ELR (cell line): ENCODE measurements around the gene MCEE.
A peak's percentile ranks its signal among the peaks of the same experiment; 100 is the strongest.
"Not testable (repeated sequence)": the region's sequence is repeated elsewhere in the genome, so short reads cannot be mapped to it uniquely, and the experiment has no call there.

Experiments
- DNase-seq: peaks from one replicate; pipeline ENCODE4 v3.0.0-alpha.2; 2015; ENCODE audit warnings: low read depth

The MCEE gene

DNA sequence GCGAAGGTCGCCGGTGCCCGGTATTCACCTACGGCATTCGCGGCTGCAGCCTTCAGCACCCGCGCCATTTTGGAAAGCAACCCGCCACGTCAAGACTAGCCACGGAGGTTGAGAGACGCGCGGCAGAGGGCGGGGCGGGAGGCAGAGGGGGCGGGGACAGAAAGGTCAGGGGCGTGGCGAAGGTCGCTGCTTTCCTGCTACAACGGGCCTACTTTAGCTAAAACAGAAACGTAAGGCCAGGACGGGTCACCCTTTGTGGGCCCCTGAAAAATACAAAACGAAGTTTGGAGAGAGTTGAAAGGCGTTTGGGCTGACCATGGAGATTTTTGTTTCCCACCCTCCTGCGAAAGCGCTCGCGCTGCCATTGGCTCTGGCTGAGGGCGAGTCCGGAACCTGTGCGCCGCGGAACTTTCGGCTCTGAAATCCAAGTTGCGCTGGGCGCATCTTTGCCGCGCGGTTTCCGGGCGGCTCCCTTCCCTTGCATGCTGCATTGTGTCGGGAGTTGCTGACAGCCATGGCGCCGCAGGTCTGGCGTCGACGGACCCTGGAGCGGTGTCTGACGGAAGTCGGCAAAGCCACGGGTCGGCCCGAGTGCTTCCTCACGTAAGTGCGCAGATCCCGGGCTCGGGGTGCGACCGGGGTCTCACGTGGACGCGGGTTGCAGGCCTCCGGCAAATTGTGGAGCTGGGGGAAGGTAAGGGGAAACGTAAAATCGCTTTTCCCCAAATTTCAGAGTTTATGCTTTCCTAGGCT, at the start of gene MCEE, which contains the start of gene MPHOSPH10:
MCEE (minus strand) TSS at position 78 of the 753 bp plus-strand sequence; CDS start at position 68, 10 bp downstream.
MPHOSPH10 (plus strand) TSS at position 483 of the 753 bp plus-strand sequence; CDS start at position 515, 32 bp downstream.
- DNase-seq: peak; percentile 93

DNA sequence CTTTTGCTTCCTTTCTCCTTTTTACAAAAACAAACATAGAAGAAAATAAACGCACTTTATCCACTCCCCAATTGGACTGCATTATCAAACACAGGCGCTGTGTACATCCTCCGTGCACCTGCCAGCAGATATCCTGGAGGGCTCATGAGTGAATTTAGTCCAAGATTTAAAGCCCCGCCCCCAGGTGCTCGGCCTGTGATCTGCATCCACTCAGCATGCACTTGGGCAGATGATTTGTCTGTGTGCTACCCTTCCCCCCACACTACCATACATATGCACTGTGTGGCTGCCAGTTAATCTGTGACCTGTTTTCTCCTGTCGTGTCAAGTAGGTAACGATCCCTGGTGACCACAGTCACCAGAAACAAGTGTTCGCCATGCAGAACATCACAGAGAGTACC, 48.8 kb upstream of the MCEE start:
- DNase-seq: not testable (repeated sequence)

DNA sequence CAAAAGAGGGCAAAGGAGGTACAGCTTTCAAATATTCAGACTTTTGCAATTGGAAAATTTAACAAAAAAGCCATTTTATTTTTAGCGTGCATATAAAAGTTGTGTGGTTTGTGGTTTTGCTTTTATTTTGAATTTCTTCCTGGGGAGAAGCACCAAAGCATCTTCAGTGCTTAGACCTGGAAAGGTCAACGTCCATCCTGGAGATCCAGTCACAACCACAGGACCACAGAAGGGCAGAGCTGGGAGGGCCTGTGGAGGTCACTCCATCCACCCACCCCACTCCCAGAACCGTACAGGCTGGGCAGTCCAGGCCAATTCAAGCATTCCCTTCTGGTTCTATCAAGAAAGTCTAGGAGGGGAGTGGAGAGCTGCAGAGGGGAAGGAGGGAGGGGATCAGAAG, 44.2 kb upstream of the MCEE start:
- no peak for DNase-seq

DNA sequence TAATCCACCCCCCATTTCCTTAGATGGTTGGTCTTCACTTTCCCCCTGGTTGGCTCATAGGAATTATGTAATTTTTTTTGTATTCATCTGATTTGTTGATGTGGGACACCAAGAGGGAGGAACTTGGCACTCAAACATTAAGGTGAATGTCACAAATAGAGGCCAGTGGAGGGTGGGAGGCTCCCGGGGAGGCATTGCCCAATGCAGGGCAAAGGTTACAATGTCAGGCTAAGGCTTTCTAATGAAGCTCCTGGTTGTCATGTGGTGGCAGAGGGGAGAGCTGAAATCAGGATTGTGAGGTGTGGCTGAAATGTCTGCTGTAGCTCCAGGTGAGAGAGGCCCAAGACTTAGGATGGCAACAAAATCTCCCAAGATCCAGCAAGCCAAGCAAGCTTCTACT, 43.1 kb upstream of the MCEE start:
- DNase-seq: no peak

DNA sequence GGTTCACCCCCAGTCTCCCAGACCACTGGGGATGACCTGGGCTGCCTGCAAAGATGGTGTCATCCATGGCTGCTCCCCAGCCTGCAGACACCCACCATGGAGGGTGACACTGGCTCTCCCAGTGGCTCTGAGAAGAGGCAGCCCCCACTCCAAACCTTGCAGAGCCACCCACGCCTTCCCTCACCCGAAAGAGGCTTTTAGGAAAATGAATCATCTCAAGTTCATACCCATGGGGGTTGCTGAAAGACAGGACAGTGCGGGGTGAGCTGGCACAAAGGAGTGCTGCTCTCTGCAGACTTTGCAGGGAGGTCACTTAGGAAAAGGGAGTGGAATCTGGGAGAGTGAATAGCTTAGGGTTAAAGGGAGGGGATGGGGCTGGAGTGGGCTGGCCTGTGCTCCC, 36.8 kb upstream of the MCEE start:
- DNase-seq: no peak

DNA sequence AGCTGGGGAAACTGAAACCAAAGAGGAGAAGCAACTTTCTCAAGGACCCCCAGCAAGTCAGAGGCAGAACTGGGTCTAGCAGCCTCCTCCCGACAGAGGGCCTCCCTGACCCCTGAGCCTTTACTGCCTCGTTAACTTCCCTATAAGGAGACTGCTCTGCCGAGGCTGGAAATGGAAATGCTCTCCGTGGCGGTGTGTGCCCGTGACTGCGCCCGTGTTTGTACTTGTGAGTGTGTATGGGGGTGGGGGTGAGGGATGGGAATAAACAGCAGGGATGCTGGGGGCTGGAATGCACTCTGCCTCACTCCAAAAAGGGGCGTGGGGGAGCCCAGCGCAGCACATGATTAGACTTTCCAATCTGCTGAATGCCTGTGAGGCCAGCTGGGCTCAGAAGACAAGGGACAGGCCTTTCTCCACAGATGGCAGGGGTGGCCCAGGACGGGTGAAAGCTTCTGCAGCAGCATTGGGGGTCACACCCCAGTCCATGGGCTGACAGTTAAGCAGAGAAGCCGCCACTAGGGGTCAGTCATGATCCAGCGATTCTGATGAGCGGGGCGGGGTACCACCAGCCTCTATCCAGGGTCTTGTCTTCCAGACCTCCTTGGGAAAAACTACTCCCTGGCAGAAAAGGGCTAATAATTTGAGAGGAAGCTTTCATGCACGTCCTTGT, 27.2 kb upstream of the MCEE start:
- DNase-seq: peak; percentile 52

DNA sequence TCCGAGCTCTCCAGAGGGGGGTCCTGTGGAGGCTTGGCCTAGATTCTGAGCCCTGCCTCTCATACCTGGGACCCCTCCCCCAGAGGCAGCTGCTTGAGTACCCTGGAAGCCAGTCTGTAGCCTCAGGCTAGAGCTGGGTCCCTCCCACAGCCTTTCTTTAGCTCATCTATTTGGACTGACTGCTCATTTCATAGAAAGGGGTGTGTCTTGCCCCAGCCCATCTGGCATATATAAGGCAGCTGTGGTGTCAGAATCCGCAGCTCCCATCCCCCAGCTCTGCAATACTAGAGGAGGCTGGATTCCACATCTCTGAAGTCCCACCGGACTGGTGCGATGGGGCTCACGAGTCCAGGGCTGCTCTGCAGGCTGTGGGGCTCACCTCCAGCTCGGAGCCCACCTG, 26.5 kb upstream of the MCEE start:
- DNase-seq: no peak

DNA sequence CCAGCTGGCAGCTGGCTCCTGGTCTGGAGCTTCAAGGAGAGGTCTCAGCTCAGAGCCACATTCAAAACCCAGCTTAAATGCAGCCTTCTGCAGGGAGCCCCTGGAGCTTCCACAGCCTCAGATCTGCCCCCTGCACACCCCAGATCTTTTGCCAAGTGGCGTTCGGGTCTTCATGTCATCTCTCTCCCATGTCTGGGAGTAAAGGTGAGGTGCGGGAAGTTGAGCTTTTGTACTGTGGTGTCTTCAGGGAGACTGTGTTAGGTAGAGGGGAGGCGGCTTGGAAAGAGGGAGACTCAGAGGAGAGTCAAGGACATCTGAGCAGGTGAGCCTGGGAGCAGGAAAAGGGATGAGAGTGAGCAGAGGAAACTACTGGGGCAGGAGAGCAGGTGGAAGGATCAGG, 25.8 kb upstream of the MCEE start:
- no peak for DNase-seq

DNA sequence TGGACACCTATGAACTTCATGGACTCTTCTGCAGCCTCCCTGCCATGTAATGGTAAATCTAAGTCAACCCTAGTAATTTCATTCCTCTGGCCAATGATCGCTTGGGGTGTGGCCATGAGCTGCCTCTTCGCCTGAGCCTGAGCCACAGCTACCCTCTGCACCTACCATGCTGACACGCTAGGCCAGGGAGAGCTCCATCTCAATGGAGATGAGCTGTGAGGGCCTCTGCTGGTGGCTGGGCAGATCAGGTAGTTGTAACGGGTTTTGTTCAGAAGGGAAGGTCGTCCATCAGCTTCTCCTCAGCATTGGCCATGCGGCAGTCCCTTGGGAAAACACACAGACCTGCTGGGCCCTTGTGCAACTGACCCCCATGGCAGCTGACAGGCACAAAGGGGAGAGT, 24.8 kb upstream of the MCEE start:
- DNase-seq: peak; percentile 37

DNA sequence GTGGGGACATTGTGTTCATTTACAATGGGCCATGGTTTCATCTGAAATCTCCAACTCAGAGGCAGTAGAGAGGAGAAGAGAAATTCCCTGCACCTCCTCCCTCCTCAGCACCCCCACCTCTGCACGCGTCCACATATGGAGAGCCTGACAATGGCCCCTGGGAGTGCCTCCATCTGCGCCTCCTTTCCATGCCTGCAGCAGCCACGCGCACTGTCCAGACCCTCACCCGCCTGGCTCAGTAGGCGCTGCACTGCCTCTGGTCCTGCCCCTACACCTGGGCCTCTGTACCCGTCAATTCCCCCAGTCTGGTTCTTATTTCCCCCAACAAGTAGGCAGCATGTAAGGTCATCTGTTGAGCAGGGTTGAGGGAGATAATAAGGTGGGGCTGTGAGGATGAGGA, 24.2 kb upstream of the MCEE start:
- no peak for DNase-seq

DNA sequence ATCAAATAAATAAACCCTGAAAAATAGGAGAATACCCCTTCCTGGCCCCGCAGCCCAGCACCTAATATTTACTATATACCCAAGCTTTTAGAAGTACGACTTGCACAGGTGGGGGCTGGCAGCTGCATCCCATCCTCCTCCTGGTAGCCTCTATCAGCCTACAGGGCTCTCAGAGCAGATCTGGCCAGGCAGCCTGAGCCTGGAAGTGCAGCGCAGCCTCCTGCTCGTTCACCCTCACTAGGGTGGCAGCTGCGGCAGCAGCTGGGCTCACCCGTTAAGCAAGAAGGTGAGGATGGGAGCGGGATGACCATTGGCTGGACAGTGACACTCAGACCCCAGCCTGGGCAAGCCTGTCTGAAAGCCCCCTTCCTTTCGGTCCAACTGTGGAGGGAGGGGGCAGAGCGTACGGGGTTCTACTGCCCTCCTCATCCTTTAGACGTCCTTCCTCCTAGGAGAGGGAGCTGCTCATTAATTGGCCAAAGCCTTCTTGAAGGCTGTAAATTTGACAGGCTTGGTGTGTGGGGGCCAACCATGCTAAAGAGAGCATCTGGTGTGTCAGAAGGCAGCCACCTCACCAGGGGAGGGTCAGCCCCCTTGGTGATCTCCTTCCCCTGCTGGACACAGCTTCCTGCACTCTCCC, 23.7 kb upstream of the MCEE start:
- no peak for DNase-seq

DNA sequence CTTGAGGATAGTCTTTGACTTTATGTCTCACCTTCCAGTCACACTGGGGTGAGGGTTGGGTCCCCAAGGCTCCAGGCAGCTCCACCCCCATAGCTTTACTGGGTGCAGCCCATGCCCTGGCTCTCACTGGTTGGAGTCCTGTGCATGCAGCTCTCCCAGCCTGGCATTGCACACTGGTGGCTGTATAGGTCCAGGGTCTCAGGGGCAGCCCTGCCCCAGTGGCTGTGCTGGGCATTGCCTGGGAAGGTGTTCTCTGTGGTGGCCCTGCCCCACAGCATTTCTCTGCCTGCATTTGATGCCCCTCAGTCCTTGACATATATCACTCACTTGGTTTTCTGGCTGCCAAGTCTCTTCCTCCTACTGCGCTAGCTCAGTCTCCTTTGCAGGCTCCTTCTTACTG, 21.6 kb upstream of the MCEE start:
- DNase-seq: no peak

DNA sequence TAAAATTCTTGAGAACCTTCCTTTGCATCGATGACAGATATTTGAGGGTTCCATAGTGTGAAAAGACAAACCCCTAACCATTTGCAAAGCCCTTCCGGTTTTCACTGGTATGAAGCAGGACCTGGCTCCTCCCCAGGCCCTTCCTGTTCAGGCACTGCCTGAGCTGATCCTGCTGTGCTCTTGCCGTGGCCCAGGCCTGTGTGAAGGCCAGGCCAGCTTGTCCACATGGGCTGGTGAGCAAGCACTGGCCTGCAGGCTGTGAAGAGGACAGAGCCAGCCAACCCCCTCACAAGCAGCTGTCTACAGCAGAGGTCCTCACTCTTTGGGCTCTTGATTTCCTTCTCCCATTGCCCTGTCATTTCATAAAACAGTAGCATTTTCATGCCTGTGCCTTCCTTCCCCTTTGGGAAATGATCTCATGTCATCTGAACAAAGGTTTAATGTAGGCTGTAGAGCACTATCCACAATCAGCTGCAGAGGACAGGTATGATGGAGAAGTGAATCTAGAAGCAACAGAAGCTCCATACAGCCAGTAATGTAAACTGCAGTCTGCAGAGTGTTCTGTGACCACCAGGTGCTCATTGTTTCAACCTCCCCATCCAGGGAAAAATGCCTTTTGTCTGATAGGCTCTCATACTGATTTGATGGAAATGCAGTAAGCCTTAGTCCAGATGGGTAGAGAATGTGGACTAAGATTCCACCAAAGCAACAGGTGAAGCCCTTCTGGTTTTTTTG, 20.2 kb upstream of the MCEE start:
- no peak for DNase-seq

DNA sequence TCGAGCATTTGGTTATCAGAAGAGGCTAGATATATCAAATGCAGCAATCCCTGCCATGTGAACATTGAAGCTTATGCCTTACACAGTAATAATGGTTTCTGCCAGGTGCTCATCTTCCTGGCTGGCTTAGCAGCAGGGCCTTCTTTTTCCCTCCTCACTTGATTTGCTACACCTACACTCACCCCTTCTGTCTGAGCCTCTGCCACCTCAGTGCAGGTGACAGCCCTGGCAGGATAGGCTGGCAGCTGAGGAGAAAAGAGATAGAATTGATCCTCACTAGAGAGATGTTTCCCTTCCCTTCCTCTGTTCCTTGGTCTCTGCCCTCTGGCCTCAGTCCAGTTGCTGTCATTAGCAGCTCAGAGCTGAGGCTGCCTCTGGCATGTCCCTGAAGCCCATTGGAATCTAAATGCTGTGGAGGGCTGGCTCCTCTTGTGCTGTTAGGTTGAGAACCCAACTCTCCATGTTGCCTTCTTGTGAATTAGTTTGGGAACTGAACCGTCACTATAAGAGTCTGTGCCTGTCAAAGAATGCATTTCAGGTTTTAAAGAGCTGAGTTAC, 18.6 kb upstream of the MCEE start:
- DNase-seq: no peak

DNA sequence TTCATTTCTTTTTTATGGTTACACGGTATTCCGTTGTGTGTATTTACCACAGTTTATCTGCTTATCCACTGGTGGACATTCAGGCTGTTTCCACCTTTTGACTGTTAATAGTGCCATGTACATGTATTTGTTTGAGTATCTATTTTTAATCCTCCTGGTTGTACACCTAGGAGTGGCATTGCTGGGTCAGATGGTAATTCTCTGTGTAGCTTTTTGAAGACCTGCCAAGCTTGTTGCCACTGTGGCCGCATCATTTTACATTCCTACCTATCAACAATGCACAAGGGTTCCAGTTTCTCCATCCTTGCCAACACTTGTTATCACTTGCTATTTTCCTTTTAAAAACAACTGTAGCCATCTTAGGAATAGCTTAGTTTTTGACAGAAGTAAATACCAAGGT, 13.8 kb upstream of the MCEE start:
- DNase-seq: no peak

DNA sequence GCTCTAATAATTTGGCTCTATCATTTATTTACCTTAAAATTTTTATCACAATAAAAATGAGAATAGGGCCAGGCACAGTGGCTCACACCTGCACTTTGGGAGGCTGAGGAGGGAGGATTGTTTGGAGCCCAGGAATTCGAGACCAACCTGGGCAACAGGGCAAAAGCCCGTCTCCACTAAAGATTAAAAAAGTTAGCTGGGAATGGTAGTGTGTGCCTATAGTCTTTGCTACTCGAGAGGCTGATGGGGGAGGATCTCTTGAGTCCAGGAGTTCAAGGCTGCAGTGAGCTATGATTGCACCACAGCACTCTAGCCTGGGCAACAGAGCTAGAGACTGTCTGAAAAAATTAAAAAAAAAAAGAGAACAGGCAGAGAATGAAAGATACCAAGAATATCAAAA, 6.1 kb upstream of the MCEE start:
- no peak for DNase-seq

DNA sequence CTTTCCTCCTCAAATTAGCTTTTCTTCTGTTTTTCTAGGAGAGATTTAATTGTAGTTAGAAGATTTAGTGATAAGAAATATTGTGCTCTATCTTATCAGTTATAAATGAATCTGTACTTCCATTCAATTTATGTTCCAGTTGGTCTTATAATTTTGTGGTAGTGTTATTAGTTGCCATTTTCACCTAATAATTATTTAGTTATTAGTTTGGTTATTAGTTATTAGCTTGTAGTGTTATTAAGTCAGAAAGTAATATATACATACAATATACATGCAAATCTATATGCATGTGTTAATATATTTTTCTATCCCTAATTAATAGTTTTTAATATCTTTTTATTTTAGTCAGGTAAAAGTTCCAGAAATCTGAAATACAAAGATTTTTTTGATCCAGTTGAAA, 3.6 kb upstream of the MCEE start:
- no peak for DNase-seq

DNA sequence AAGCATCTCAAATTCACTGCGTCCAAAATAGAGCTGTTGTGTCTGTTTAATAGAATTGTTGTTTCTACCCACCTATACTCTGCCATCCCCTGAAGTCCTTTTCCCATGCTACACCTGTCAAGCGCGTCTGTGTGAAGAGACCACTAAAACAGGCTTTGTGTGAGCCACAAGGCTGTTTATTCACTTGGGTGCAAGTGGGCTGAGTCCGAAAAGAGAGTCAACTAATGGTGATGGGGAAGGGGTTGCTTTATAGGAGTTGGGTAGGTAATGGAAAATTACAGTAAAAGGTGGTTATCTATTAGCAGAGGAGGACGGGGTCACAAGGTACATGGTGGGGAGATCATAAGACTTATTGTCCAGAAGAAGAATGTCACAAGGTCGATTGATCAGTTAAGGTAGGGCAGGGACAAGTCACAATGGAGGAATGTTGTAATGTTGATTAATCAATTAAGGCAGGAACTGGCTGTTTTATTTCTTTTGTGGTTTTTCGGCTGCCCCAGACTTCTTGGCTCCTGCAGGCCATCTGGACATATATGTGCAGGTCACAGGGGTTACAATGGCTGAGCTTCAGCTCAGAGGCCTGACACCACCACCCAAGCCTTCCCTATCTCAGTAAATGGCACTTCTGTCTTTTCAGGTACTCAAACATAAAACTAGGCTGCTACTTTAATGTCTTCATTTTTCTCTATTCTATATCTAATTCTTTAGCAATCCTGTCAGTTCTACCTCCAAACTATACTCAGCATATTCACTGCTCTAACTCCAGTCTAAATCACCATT, 1.5 kb upstream of the MCEE start:
- DNase-seq: peak; percentile 17

DNA sequence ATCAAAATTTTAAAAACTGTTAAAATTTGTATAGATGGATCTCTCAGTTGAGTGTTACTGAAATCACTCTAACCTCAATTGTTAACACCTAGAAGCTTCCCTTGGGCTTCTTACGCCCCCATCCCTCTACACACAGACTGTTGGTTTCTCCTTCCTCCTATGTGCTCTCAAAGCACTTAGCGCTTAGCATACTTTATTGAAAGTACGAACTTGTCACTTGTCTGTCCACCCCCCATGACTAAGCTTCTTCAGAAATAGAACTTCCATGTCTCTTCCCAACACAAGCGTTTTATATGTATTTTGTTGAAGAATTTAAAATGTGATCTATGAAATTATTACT, 846 bp upstream of the MCEE start:
- peak; percentile 42 for DNase-seq

DNA sequence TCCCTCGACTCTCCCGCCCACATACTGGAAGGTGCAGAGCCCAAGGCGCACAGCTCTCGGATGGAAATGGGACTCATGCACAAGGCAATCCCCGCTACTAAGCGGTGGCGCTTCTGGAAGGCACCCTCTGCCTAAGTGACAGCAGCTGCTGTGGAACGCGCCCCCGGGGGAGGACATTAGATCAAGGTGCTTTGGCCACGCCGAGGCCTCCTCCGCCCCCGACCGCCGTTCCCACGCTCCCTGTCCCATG, 202 bp downstream of the MCEE start:
- peak; percentile 68 for DNase-seq

DNA sequence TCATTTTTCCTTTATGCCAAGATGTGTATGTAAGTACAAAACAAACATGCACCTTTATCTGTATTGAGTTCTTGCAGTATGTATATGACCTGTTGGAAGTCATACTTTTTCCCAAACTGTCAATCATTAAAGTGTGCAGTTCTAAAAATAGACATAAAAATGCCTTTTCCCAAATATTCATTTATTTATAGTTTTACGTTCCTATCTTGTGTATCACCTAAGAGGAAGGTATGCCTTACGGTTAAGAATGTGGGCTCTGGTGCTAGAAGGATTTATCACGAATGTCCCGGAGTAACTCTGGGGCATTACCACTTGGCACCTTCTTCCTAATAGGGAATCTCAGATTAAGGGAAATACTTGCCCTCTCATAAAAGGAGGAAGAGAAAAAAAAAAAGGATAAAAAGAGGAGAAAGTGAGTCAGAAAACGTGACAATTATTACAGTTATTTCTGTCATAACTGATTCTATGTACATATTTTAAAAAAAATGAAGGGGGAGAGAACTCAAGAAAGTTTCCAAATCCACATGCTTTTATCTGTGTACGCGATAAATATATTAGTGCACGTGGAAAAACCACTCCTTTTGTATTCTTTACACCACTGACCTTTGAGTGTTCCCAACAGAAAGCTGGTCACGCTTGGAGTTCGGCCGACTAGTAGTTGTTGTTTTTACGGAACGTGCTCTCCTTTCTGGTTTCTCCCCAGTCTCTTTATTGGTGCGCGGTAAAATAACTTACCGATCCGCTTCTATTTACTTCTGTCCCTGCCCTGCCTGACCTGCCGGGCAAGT, 721 bp downstream of the MCEE start:
- DNase-seq: peak; percentile 49
